Caco-2 (cell line): ENCODE data around the gene PARP6. TPM values are rescaled to one million over a fixed set of nuclear protein-coding genes. Genes with fewer than 3 reads are reported as not detected.

Experiments used
- BruUV-seq: library from RNA; stranded (reverse); fragments of 400-500 nt; replicated peaks from 2 replicates; lab custom pipeline; 2021; lab: Mats Ljungman, UMichigan
- CTCF ChIA-PET: fragments of 300-600 bp; sonication (Branson Sonifier 250); formaldehyde crosslinking; loops from one replicate; lab custom pipeline; 2022; ENCODE audit warnings: antibody characterized with exemption; lab: Charles Lee
- POLR2A ChIA-PET: fragments of 300-600 bp; sonication (Branson Sonifier 250); formaldehyde crosslinking; loops from one replicate; lab custom pipeline; 2022; ENCODE audit warnings: antibody characterized with exemption; lab: Charles Lee
- DNase-seq, 2 experiments: peaks; one replicate each; pipeline versions ENCODE4 v3.0.0 to v3.0.0-alpha.2; 2020 to 2022
- H3K27me3 ChIP-seq: replicated peaks from 2 replicates; pipeline ENCODE4 v1.6.0; 2011; ENCODE audit warnings: low read length; ENCODE audit not compliant: control insufficient read depth, insufficient read depth
- H3K36me3 ChIP-seq: 2 replicates; pipeline ENCODE4 v1.5.1; 2011; ENCODE audit warnings: low read length; ENCODE audit not compliant: control insufficient read depth, insufficient read depth
- H3K4me1 ChIP-seq: fragments of 250-450 bp; sonication (Bioruptor Pico); 2 replicates; pipeline ENCODE4 v1.5.1; 2020; ENCODE audit warnings: mild to moderate bottlenecking
- H3K4me3 ChIP-seq: 2 replicates; pipeline ENCODE4 v1.5.1; 2011; ENCODE audit warnings: low read depth, mild to moderate bottlenecking, control low read depth, low read length
- H3K9me3 ChIP-seq: fragments of 250-450 bp; sonication (Bioruptor Pico); 2 replicates; pipeline ENCODE4 v1.5.1; 2020; ENCODE audit warnings: mild to moderate bottlenecking, moderate library complexity
- H3K27ac Mint-ChIP-seq: one replicate; pipeline ENCODE4 v1.8.0; 2022; ENCODE audit warnings: mixed read lengths; ENCODE audit not compliant: unreplicated experiment
- H3K27me3 Mint-ChIP-seq: one replicate; pipeline ENCODE4 v1.8.0; 2022; ENCODE audit warnings: mixed read lengths; ENCODE audit not compliant: insufficient read depth, unreplicated experiment
- H3K36me3 Mint-ChIP-seq: one replicate; pipeline ENCODE4 v1.8.0; 2022; ENCODE audit warnings: mild to moderate bottlenecking, mixed read lengths; ENCODE audit not compliant: insufficient read depth, unreplicated experiment
- H3K4me1 Mint-ChIP-seq: one replicate; pipeline ENCODE4 v1.8.0; 2022; ENCODE audit warnings: low read depth, mixed read lengths; ENCODE audit not compliant: unreplicated experiment
- H3K4me3 Mint-ChIP-seq: one replicate; pipeline ENCODE4 v1.8.0; 2022; ENCODE audit warnings: mild to moderate bottlenecking, moderate library complexity, mixed read lengths; ENCODE audit not compliant: unreplicated experiment
- H3K9me3 Mint-ChIP-seq: one replicate; pipeline ENCODE4 v1.8.0; 2022; ENCODE audit warnings: mixed read lengths; ENCODE audit not compliant: unreplicated experiment
- intact Hi-C: fragments of 100-400 bp; cut with micrococcal nuclease; formaldehyde crosslinking; loops from one replicate; pipeline ENCODE4 v1.10.0; 2022; ENCODE audit not compliant: unreplicated experiment
- total RNA-seq: library from RNA; stranded (reverse); gene quantifications from 2 replicates; pipeline ENCODE4 v1.2.3, GENCODE V29; 2022
- TF ChIP-seq, protein P1 (sequence below), 2 experiments: fragments of 200-600 bp in 1 of 2; IDR thresholded peaks; 1 replicate in 1 of 2; 2 replicates in 1 of 2; pipeline versions ENCODE4 v1.5.1 to v1.8.0; 2011 to 2022; ENCODE audit warnings: antibody characterized with exemption in 1 of 2, control low read depth in 1 of 2, inconsistent platforms in 1 of 2, low read depth in 1 of 2, low read length in 1 of 2, mild to moderate bottlenecking in 1 of 2, moderate library complexity in 1 of 2; ENCODE audit not compliant: insufficient read depth in 1 of 2, severe bottlenecking in 1 of 2, unreplicated experiment in 1 of 2

Gene PARP6
- total RNA-seq, 1 experiment from 2014 or later = 62.2 TPM

DNA sequence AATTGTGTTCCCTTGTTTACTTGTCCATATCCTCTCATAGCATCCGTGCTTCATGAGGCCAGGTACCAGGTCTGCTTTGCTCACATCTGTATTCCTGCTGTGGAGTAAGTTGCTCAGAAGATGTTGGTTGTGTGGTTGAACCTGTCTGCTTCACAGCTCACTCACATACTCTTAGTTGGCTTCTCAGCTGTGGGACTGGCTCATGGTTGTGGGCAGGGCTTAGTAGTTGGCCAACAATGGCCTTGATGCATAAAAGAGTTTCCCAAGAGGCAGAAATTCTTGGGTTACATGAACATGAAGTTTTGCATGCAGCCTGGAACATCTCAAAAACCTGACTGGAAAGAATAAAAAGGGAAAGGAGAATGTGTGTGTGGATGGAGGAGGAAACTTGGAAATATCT, 30.6 kb upstream of the PARP6 start:
- Mint-ChIP-seq H3K27me3 (peaks cover 6% of the 10 kb centered on the region), H3K36me3 (no peaks in the 10 kb centered on the region), H3K27ac (no peak overlapping the region), H3K4me3 (no peak overlapping the region), H3K4me1 (no peaks in the 10 kb centered on the region), H3K9me3 (no peaks in the 10 kb centered on the region)
- H3K27me3 ChIP-seq = no peaks in the 10 kb centered on the region
- intact Hi-C loops = no loop called here
- H3K4me3 ChIP-seq = no peak overlapping the region
- ChIA-PET POLR2A (no interaction called here), CTCF (no interaction called here)
- H3K9me3 ChIP-seq = no peaks in the 10 kb centered on the region
- BruUV-seq = no TSS peak
- TF ChIP-seq, protein P1, sequence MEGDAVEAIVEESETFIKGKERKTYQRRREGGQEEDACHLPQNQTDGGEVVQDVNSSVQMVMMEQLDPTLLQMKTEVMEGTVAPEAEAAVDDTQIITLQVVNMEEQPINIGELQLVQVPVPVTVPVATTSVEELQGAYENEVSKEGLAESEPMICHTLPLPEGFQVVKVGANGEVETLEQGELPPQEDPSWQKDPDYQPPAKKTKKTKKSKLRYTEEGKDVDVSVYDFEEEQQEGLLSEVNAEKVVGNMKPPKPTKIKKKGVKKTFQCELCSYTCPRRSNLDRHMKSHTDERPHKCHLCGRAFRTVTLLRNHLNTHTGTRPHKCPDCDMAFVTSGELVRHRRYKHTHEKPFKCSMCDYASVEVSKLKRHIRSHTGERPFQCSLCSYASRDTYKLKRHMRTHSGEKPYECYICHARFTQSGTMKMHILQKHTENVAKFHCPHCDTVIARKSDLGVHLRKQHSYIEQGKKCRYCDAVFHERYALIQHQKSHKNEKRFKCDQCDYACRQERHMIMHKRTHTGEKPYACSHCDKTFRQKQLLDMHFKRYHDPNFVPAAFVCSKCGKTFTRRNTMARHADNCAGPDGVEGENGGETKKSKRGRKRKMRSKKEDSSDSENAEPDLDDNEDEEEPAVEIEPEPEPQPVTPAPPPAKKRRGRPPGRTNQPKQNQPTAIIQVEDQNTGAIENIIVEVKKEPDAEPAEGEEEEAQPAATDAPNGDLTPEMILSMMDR (IDR thresholded peaks at IDR 0.05; ENCODE audit: insufficient read depth in 1 of 2, low read depth in 1 of 2, low read length in 1 of 2, severe bottlenecking in 1 of 2, unreplicated experiment in 1 of 2) = no peak
- H3K4me1 ChIP-seq = no peaks in the 10 kb centered on the region
- no peak for DNase-seq
- no peaks in the 10 kb centered on the region for H3K36me3 ChIP-seq

GRCh38 chr15:72289597-72290325, 17.4 kb upstream of the PARP6 start:
- intact Hi-C loops = no loop called here
- no peaks in the 10 kb centered on the region for H3K36me3 Mint-ChIP-seq
- no peaks in the 10 kb centered on the region for H3K4me1 ChIP-seq
- H3K27me3 Mint-ChIP-seq = peaks cover 14% of the 10 kb centered on the region
- no peak for DNase-seq
- H3K4me1 Mint-ChIP-seq = no peaks in the 10 kb centered on the region
- no peaks in the 10 kb centered on the region for H3K9me3 ChIP-seq
- TF ChIP-seq, protein P1 (IDR thresholded peaks at IDR 0.05; ENCODE audit: insufficient read depth in 1 of 2, low read depth in 1 of 2, low read length in 1 of 2, severe bottlenecking in 1 of 2, unreplicated experiment in 1 of 2) = no peak
- no peak overlapping the region for H3K4me3 ChIP-seq
- ChIA-PET POLR2A (no interaction called here), CTCF (interaction anchor here (0.6 kb wide), 1 partner anchor 1300 kb away, joined by 3 read pairs; no protein-coding TSS in a partner anchor)
- no peaks in the 10 kb centered on the region for H3K36me3 ChIP-seq
- H3K4me3 Mint-ChIP-seq = no peak overlapping the region
- BruUV-seq = no TSS peak
- H3K27me3 ChIP-seq = no peaks in the 10 kb centered on the region
- H3K9me3 Mint-ChIP-seq = no peaks in the 10 kb centered on the region
- no peak overlapping the region for H3K27ac Mint-ChIP-seq

DNA sequence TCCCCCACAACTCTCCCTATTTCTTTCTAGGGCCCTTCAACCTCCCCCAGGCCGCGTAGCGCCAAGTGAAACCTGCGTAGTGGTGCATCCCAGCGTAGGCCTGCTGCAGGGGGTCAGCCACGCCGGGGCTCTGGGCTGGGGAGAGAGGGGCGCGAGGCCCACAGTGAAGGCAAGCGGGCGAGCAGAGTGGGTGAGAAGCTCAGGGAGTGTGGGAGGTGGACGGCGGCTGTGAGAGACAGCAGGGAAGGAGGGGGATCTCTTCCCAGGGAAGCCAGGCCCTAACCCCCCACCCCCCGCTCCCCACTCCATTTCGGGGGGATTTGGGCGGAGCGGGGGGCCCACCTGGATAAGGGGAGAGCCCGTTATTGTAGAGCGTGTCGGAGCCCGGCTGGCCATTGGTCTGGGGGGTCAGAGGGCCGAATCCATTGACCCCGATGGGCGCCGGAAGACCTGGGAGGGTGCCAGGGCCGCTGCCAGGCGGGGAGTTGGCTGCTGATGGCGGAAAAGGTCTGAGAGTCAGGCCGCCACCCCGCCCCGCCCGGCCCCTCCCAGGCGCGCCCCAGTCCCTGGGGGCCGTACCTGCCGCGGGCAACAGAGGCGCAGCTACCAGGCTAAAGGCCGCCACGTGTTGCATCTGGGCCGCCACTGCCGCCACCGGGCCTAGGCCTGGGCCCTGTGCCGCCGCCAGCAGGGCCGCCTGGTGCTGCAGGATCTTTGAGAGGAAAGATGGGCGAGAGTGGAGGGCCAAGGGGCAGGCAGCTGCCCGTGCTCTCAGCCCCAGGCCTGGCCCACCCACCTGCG, 16.6 kb upstream of the PARP6 start:
- no peaks in the 10 kb centered on the region for H3K27me3 ChIP-seq
- Mint-ChIP-seq H3K4me1 (no peaks in the 10 kb centered on the region), H3K4me3 (no peak overlapping the region), H3K27me3 (peaks cover 10% of the 10 kb centered on the region), H3K9me3 (no peaks in the 10 kb centered on the region), H3K27ac (no peak overlapping the region), H3K36me3 (no peaks in the 10 kb centered on the region)
- CTCF ChIA-PET = no interaction called here
- intact Hi-C loops = no loop called here
- H3K4me1 ChIP-seq = no peaks in the 10 kb centered on the region
- TF ChIP-seq, protein P1 (IDR thresholded peaks at IDR 0.05; ENCODE audit: insufficient read depth in 1 of 2, low read depth in 1 of 2, low read length in 1 of 2, severe bottlenecking in 1 of 2, unreplicated experiment in 1 of 2) = no peak
- H3K36me3 ChIP-seq = no peaks in the 10 kb centered on the region
- H3K9me3 ChIP-seq = no peaks in the 10 kb centered on the region
- no TSS peak for BruUV-seq
- DNase-seq = no peak
- POLR2A ChIA-PET = no interaction called here
- no peak overlapping the region for H3K4me3 ChIP-seq
